ENCODE measurements around the gene BRD2. TPM values are rescaled to one million over a fixed set of nuclear protein-coding genes. Genes with fewer than 3 reads are reported as not detected.
A peak's percentile ranks its signal among the peaks of the same experiment; 100 is the strongest.

Gene BRD2
- total RNA-seq, 1 experiment from 2014 or later = 222 TPM

DNA sequence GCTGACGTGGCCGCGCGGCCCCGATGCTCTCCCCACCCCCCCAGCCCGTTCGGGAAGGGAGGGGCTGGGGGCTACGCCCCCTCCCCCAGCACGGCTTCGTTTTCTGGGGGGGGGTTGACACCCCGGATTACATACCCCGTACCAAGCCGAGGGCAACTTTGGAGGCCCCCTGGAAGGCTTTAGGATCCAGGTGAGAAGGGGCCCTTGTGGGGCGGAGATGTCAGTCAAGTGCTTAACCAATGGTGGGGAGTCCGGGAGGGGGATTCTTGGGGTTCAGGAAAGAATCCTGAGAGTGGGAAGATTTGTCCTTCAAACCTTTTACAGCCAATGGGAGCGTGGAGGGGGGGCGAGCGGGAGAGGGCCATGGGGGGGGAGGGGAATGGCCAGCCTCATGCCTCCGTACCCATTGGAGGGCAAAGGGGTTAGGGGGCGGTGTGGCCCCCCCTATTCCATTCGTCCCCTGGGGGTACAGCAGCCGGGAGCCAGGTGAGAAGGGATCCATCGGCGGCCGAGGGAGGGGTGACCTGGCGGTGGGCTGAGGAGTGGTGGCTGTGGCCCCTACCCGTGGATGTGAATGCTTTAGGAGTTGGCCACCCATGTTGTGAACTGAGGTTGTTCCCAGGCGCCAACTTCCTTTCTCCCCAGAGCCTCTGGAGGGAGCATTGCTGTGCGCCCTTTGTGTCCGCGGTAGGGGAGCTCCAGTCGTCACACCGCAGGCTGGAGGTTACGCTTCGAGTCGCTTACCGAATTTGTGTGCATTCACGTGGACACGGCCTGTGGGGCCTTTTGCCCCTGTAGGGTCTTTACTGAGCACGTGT is 682 bp downstream of the BRD2 start (continued):
- TF ChIP-seq, protein P1, sequence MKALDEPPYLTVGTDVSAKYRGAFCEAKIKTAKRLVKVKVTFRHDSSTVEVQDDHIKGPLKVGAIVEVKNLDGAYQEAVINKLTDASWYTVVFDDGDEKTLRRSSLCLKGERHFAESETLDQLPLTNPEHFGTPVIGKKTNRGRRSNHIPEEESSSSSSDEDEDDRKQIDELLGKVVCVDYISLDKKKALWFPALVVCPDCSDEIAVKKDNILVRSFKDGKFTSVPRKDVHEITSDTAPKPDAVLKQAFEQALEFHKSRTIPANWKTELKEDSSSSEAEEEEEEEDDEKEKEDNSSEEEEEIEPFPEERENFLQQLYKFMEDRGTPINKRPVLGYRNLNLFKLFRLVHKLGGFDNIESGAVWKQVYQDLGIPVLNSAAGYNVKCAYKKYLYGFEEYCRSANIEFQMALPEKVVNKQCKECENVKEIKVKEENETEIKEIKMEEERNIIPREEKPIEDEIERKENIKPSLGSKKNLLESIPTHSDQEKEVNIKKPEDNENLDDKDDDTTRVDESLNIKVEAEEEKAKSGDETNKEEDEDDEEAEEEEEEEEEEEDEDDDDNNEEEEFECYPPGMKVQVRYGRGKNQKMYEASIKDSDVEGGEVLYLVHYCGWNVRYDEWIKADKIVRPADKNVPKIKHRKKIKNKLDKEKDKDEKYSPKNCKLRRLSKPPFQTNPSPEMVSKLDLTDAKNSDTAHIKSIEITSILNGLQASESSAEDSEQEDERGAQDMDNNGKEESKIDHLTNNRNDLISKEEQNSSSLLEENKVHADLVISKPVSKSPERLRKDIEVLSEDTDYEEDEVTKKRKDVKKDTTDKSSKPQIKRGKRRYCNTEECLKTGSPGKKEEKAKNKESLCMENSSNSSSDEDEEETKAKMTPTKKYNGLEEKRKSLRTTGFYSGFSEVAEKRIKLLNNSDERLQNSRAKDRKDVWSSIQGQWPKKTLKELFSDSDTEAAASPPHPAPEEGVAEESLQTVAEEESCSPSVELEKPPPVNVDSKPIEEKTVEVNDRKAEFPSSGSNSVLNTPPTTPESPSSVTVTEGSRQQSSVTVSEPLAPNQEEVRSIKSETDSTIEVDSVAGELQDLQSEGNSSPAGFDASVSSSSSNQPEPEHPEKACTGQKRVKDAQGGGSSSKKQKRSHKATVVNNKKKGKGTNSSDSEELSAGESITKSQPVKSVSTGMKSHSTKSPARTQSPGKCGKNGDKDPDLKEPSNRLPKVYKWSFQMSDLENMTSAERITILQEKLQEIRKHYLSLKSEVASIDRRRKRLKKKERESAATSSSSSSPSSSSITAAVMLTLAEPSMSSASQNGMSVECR (CRISPR knock-in tag; IDR thresholded peaks at IDR 0.05; ENCODE audit: borderline replicate concordance) = peak; percentile 53; the same call in 1 of the 2 replicates
- TF ChIP-seq ZNF138 (CRISPR knock-in tag; conservative IDR thresholded peaks at IDR 0.05) = no peak
- TF ChIP-seq OVOL2 (CRISPR knock-in tag; IDR thresholded peaks at IDR 0.05; ENCODE audit: borderline replicate concordance) = no peak
- TF ChIP-seq RORB (CRISPR knock-in tag; IDR thresholded peaks at IDR 0.05) = peak; percentile 8; the same call in 1 of the 2 replicates
- TF ChIP-seq TEAD1 (CRISPR knock-in tag; IDR thresholded peaks at IDR 0.05) = 0 out of 2 replicates have a peak, but pooled peaks have one; percentile 20
- TF ChIP-seq HMGA2 (CRISPR knock-in tag; IDR thresholded peaks at IDR 0.05) = no peak

DNA sequence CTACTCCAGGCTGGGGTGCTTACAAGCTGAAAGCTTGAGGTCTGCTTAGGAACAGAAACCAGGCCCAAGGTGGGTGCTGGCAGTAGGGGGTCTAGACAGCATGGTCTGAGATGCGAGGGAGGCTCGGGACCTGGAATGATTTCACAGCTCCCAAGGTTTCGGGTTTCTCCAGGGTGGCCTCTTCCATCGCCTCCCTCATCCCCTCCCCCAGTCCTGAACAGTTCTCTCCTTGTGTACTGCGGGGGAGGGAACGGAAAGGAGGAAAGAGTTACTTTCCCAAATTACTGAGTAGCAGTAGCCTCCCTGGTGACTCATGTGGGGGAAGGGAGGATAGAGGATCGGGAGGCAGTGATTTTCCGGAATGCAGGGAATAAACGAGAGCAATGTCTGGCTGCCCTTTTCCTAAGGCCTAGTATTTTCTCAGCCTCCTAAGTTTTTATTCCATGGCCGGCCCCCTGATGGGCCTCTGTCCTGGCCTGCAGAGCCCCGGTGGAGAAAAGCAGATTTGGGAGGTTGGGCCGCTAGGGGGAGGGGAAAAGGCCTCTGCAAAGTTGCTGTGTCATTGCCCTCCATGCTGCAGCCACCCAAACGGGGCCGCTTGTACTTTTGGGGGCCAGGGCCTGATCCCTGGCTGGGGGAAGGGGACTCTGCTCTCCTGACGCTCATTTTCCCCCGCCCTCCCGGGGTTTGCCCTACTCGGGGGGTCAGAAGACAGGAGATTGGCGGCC is 1.5 kb downstream of the BRD2 start:
- Mint-ChIP-seq H3K27me3 (ENCODE audit: low read depth) (peaks cover 4% of the 10 kb centered on the region; the same call in 1 of the 2 replicates), H3K36me3 (peaks cover 48% of the 10 kb centered on the region), H3K27ac (peak overlapping the region; percentile 100), H3K4me3 (peak overlapping the region; percentile 98), H3K4me1 (peaks cover 16% of the 10 kb centered on the region), H3K9me3 (no peaks in the 10 kb centered on the region)
- POLR2A ChIA-PET = interaction anchor here (0.6 to 7.0 kb wide), 10 partner anchors 12 to 250 kb away, joined by 3 to 146 read pairs (median 4); partner anchors contain the start of genes HLA-DMA, TAP1 and TAP2
- 0 out of 2 replicates have a peak, but pooled peaks have one; percentile 0 for ATAC-seq
- CTCF ChIA-PET = interaction anchor here (0.6 to 11.8 kb wide), 8 partner anchors 15 to 415 kb away, joined by 3 to 205 read pairs (median 6); partner anchors contain the start of genes HLA-DMA and TAP2
- DNase-seq (ENCODE audit: low spot score) = peak; percentile 77
- TF ChIP-seq, protein P2, sequence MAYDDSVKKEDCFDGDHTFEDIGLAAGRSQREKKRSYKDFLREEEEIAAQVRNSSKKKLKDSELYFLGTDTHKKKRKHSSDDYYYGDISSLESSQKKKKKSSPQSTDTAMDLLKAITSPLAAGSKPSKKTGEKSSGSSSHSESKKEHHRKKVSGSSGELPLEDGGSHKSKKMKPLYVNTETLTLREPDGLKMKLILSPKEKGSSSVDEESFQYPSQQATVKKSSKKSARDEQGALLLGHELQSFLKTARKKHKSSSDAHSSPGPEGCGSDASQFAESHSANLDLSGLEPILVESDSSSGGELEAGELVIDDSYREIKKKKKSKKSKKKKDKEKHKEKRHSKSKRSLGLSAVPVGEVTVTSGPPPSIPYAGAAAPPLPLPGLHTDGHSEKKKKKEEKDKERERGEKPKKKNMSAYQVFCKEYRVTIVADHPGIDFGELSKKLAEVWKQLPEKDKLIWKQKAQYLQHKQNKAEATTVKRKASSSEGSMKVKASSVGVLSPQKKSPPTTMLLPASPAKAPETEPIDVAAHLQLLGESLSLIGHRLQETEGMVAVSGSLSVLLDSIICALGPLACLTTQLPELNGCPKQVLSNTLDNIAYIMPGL (CRISPR knock-in tag; IDR thresholded peaks at IDR 0.05) = 0 out of 2 replicates have a peak, but pooled peaks have one; percentile 47
- TF ChIP-seq, protein P3, sequence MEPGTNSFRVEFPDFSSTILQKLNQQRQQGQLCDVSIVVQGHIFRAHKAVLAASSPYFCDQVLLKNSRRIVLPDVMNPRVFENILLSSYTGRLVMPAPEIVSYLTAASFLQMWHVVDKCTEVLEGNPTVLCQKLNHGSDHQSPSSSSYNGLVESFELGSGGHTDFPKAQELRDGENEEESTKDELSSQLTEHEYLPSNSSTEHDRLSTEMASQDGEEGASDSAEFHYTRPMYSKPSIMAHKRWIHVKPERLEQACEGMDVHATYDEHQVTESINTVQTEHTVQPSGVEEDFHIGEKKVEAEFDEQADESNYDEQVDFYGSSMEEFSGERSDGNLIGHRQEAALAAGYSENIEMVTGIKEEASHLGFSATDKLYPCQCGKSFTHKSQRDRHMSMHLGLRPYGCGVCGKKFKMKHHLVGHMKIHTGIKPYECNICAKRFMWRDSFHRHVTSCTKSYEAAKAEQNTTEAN (CRISPR knock-in tag; IDR thresholded peaks at IDR 0.05) = no peak
- TF ChIP-seq SP1 (CRISPR knock-in tag; conservative IDR thresholded peaks at IDR 0.05) = no peak
- no peak for TF ChIP-seq NR3C1 (CRISPR knock-in tag; conservative IDR thresholded peaks at IDR 0.05; ENCODE audit: low read depth)
- TF ChIP-seq, protein P4, sequence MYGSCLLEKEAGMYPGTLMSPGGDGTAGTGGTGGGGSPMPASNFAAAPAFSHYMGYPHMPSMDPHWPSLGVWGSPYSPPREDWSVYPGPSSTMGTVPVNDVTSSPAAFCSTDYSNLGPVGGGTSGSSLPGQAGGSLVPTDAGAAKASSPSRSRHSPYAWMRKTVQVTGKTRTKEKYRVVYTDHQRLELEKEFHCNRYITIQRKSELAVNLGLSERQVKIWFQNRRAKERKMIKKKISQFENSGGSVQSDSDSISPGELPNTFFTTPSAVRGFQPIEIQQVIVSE (CRISPR knock-in tag; IDR thresholded peaks at IDR 0.05; ENCODE audit: borderline replicate concordance) = no peak
- TF ChIP-seq, protein P5, sequence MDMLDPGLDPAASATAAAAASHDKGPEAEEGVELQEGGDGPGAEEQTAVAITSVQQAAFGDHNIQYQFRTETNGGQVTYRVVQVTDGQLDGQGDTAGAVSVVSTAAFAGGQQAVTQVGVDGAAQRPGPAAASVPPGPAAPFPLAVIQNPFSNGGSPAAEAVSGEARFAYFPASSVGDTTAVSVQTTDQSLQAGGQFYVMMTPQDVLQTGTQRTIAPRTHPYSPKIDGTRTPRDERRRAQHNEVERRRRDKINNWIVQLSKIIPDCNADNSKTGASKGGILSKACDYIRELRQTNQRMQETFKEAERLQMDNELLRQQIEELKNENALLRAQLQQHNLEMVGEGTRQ (CRISPR knock-in tag; IDR thresholded peaks at IDR 0.05) = no peak
- TF ChIP-seq, protein P6, sequence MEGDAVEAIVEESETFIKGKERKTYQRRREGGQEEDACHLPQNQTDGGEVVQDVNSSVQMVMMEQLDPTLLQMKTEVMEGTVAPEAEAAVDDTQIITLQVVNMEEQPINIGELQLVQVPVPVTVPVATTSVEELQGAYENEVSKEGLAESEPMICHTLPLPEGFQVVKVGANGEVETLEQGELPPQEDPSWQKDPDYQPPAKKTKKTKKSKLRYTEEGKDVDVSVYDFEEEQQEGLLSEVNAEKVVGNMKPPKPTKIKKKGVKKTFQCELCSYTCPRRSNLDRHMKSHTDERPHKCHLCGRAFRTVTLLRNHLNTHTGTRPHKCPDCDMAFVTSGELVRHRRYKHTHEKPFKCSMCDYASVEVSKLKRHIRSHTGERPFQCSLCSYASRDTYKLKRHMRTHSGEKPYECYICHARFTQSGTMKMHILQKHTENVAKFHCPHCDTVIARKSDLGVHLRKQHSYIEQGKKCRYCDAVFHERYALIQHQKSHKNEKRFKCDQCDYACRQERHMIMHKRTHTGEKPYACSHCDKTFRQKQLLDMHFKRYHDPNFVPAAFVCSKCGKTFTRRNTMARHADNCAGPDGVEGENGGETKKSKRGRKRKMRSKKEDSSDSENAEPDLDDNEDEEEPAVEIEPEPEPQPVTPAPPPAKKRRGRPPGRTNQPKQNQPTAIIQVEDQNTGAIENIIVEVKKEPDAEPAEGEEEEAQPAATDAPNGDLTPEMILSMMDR (IDR thresholded peaks at IDR 0.05) = peak; percentile 31; the same call in 1 of the 2 replicates
- TF ChIP-seq GTF2I (CRISPR knock-in tag; conservative IDR thresholded peaks at IDR 0.05) = no peak
- no peak for TF ChIP-seq CREB1 (CRISPR knock-in tag; IDR thresholded peaks at IDR 0.05)
- TF ChIP-seq FOXK1 (CRISPR knock-in tag; IDR thresholded peaks at IDR 0.05) = no peak
- TF ChIP-seq ETV6 (CRISPR knock-in tag; IDR thresholded peaks at IDR 0.05) = no peak
- TF ChIP-seq TEAD1 (CRISPR knock-in tag; IDR thresholded peaks at IDR 0.05) = 0 out of 2 replicates have a peak, but pooled peaks have one; percentile 22
- TF ChIP-seq EMX1 (CRISPR knock-in tag; IDR thresholded peaks at IDR 0.05) = peak; percentile 90
- peak; percentile 19; the same call in 1 of the 2 replicates for TF ChIP-seq KAT7 (CRISPR knock-in tag; IDR thresholded peaks at IDR 0.05; ENCODE audit: borderline replicate concordance)
- TF ChIP-seq HMGA2 (CRISPR knock-in tag; IDR thresholded peaks at IDR 0.05) = no peak; the same call in 1 of the 2 replicates
- TF ChIP-seq, protein P7, sequence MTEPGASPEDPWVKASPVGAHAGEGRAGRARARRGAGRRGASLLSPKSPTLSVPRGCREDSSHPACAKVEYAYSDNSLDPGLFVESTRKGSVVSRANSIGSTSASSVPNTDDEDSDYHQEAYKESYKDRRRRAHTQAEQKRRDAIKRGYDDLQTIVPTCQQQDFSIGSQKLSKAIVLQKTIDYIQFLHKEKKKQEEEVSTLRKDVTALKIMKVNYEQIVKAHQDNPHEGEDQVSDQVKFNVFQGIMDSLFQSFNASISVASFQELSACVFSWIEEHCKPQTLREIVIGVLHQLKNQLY (CRISPR knock-in tag; IDR thresholded peaks at IDR 0.05) = no peak
- no peak for TF ChIP-seq MYBL2 (CRISPR knock-in tag; IDR thresholded peaks at IDR 0.05)
- 0 out of 2 replicates have a peak, but pooled peaks have one; percentile 37 for TF ChIP-seq SMAD3 (CRISPR knock-in tag; IDR thresholded peaks at IDR 0.05; ENCODE audit: borderline replicate concordance)

All from WTC11 (cell line).